Right lobe of liver (tissue), 4 donors: ENCODE measurements around the gene IL2RA.

Source experiments
- POLR2A ChIP-seq: fragments of 450-650 bp; IDR thresholded peaks from one replicate; pipeline ENCODE4 v1.6.1; 2017; ENCODE audit warnings: antibody characterized with exemption, mild to moderate bottlenecking
- TF ChIP-seq, protein P1 (sequence below), 4 donors: fragments of 200-600 bp in 3 of 4; fragments of 450-650 bp in 1 of 4; IDR thresholded peaks; one replicate each; pipeline versions ENCODE4 v1.5.1 to v1.8.0; 2016 to 2022; ENCODE audit warnings: antibody characterized with exemption in 4 of 4, mild to moderate bottlenecking in 2 of 4
- donor health status: DM: no; HTN: no; CAD: no.
- donor health status: DM: no; HTN: no; CAD: no.
- donor health status: DM: no; HTN: yes; CAD: no.

DNA sequence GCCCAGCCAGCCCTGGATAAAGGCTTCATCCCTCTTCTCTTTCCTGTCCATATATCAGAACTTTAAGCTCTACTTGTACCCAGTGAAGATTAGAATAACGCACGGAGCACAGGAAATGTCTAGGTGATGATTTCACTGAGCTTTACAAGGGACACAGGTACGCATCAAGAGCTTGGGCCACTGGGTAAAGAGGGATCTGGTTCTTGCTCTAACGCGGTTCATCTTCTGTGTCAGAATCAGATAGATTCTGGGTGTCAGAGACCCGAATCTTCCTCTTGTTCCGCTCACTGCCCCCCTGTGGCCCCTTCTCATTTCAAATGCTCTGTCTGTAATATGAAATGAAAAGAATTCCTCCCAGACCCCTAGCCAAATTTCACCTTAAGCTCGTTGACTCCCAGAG is 24.7 kb downstream of the IL2RA start:
- TF ChIP-seq, protein P1, sequence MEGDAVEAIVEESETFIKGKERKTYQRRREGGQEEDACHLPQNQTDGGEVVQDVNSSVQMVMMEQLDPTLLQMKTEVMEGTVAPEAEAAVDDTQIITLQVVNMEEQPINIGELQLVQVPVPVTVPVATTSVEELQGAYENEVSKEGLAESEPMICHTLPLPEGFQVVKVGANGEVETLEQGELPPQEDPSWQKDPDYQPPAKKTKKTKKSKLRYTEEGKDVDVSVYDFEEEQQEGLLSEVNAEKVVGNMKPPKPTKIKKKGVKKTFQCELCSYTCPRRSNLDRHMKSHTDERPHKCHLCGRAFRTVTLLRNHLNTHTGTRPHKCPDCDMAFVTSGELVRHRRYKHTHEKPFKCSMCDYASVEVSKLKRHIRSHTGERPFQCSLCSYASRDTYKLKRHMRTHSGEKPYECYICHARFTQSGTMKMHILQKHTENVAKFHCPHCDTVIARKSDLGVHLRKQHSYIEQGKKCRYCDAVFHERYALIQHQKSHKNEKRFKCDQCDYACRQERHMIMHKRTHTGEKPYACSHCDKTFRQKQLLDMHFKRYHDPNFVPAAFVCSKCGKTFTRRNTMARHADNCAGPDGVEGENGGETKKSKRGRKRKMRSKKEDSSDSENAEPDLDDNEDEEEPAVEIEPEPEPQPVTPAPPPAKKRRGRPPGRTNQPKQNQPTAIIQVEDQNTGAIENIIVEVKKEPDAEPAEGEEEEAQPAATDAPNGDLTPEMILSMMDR (IDR thresholded peaks at IDR 0.05), result no peak
- no peak for TF ChIP-seq POLR2A
